Measurements from ENCODE around the gene DLEC1. TPM values are rescaled to one million over a fixed set of nuclear protein-coding genes. Genes with fewer than 3 reads are reported as not detected.
"Not testable (repeated sequence)": the region's sequence is repeated elsewhere in the genome, so short reads cannot be mapped to it uniquely, and the experiment has no call there.

The DLEC1 gene
- total and polyA plus RNA-seq, 4 experiments from 2014 or later = 0.49 to 15.1 (median 7.3) TPM

DNA sequence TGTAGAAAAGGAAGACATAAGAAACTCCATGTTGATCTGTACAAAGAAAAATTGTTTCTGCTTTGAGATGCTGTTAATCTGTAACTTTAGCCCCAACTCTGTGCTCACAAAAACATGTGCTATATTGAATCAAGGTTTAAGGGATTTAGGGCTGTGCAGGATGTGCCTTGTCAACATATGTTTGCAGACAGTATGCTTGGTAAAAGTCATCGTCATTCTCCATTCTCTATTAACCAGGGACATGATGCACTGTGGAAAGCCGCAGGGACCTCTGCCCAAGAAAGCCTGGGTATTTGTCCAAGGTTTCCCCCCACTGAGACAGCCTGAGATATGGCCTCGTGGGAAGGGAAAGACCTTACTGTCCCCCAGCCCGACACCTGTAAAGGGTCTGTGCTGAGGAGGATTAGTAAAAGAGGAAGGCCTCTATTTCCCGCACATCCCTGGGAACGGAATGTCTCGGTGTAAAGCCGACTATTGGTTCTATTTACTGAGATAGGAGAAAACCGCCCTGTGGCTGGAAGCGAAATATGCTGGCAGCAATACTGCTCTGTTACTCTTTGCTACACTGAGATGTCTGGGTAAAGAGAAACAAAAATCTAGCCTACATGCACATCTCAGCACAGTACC is 95.6 kb downstream of the DLEC1 start:
- Histone ChIP-seq H3K36me3 (ENCODE audit: insufficient read depth, low read length) (peaks cover 36% of the 10 kb centered on the region), H3K4me1 (ENCODE audit: insufficient read depth, low read length) (peaks cover 64% of the 10 kb centered on the region)
- H3K4me1 Mint-ChIP-seq = peaks cover 38 to 74% (median 53%) of the 10 kb centered on the region in 4 donors

DNA sequence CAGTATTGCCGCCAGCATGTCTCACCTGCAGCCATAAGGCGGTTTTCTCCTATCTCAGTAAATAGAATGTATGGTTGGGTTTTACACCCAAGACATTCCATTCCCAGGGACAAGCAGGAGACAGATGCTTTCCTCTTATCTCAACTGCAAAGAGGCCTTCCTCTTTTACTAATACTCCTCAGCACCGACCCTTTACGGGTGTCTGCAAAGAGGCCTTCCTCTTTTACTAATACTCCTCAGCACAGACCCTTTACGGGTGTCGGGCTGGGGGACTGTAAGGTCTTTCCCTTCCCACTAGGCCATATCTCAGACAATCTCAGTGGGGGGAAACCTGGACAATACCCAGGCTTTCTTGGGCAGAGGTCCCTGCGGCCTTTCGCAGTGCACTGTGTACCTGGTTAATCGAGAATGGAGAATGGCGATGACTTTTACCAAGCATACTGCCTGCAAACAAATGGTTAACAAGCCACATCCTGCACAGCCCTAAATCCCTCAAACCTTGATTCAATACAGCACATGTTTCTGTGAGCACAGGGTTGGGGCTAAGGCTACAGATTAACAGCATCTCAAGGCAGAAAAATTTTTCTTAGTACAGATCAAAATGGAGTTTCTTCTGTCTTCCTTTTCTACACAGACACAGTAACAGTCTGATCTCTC is 96.7 kb downstream of the DLEC1 start:
- intact Hi-C loops (cut with micrococcal nuclease) = loop anchor here (1.0 to 10.0 kb wide), 6 partner anchors 77 to 1269 kb away; partner anchors contain the start of genes ACVR2B, EXOG, RPSA and XYLB
- H3K4me1 ChIP-seq (ENCODE audit: insufficient read depth, low read length) = peaks cover 75% of the 10 kb centered on the region
- ChIA-PET CTCF (ENCODE audit: partially characterized antibody) (interaction anchor here (1.0 to 1.9 kb wide), 3 partner anchors 28 to 32 kb away, joined by 3 to 8 read pairs (median 8); partner anchors contain the start of gene OXSR1), POLR2A (ENCODE audit: partially characterized antibody) (interaction anchor here (1.2 to 8.4 kb wide), 7 partner anchors 16 to 1143 kb away, joined by 4 to 255 read pairs (median 9); partner anchors contain the start of genes DLEC1, EPM2AIP1 and OXSR1)
- peak overlapping the region; percentile 86 for H3K27ac ChIP-seq (ENCODE audit: low read depth, low read length)
- peaks cover 43 to 85% (median 60%) of the 10 kb centered on the region in 4 donors for H3K4me1 Mint-ChIP-seq
- not testable (repeated sequence) for H3K27me3 ChIP-seq (ENCODE audit: insufficient read depth, low read length); H3K9me3 ChIP-seq (ENCODE audit: control insufficient read depth in 1 of 2, low read length in 2 of 2); H3K9me3 Mint-ChIP-seq; H3K27me3 Mint-ChIP-seq
- H3K4me3 Mint-ChIP-seq = peak overlapping the region; percentile 90 to 100 (median 97)
- peaks cover 12 to 74% of the 10 kb centered on the region in 2 donors for H3K36me3 Mint-ChIP-seq
- H3K4me3 ChIP-seq (ENCODE audit: low read length in 2 of 2) = peak overlapping the region; percentile 57 to 95
- DNase-seq = peak; percentile 42 to 70 (median 60)
- peaks cover 28% of the 10 kb centered on the region for H3K36me3 ChIP-seq (ENCODE audit: insufficient read depth, low read length)
- H3K27ac Mint-ChIP-seq = peak overlapping the region; percentile 88 to 96 (median 92)

More for the DNA sequence above, 95.6 kb downstream of the DLEC1 start:
- intact Hi-C loops (cut with micrococcal nuclease) = loop anchor here (5.0 to 10.0 kb wide), 5 partner anchors 78 to 1270 kb away; partner anchors contain the start of genes ACVR2B, RPSA and XYLB
- POLR2A ChIA-PET (ENCODE audit: partially characterized antibody) = interaction anchor here (2.5 kb wide), 1 partner anchor 30 kb away, joined by 9 read pairs; the partner anchor contains the start of gene OXSR1
- H3K9me3 Mint-ChIP-seq; H3K9me3 ChIP-seq (ENCODE audit: control insufficient read depth in 1 of 2, low read length in 2 of 2); H3K27ac ChIP-seq (ENCODE audit: low read depth, low read length); H3K27me3 Mint-ChIP-seq; DNase-seq; H3K4me3 ChIP-seq (ENCODE audit: low read length in 2 of 2); H3K27me3 ChIP-seq (ENCODE audit: insufficient read depth, low read length): not testable (repeated sequence)
- peaks cover 19 to 77% of the 10 kb centered on the region in 2 donors for H3K36me3 Mint-ChIP-seq
- H3K4me3 Mint-ChIP-seq = peak overlapping the region in 6 of 8 donors; percentile 91 to 99 (median 97)
- CTCF ChIA-PET (ENCODE audit: partially characterized antibody) = interaction anchor here (3.7 kb wide), 1 partner anchor 15 kb away, joined by 12 read pairs; no protein-coding TSS in a partner anchor
- peak overlapping the region; percentile 39 to 96 (median 91) for H3K27ac Mint-ChIP-seq

DNA sequence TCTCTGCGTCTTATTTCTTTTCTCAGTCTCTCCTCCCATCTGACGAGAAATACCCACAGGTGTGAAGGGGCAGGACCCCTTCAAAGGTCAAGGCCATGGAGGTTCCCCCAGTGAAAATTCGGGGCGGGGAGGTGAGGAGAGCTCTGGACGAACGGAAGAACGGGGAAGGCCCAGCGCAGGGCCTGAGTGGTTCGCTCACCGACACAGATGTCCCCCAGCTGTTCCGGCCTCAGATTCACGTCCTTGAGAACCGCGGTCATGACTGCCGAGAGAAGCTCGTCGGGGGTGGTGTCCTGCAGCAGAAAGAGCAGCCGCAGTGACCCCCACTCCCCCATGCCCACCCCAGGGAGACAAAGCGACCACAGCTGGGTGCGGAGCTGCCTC is 97.4 kb downstream of the DLEC1 start:
- H3K27ac ChIP-seq (ENCODE audit: low read depth, low read length) = peak overlapping the region; percentile 86
- Mint-ChIP-seq H3K4me1 (peaks cover 47 to 90% (median 66%) of the 10 kb centered on the region in 4 donors), H3K36me3 (peaks cover 14 to 77% of the 10 kb centered on the region in 2 donors), H3K9me3 (no peaks in the 10 kb centered on the region), H3K27me3 (no peaks in the 10 kb centered on the region), H3K4me3 (peak overlapping the region; percentile 90 to 100 (median 97)), H3K27ac (peak overlapping the region; percentile 88 to 95 (median 92))
- POLR2A ChIA-PET (ENCODE audit: partially characterized antibody) = interaction anchor here (0.9 to 8.4 kb wide), 15 partner anchors 7 to 1144 kb away, joined by 3 to 255 read pairs (median 7); partner anchors contain the start of genes DLEC1, EPM2AIP1, OXSR1 and PLCD1
- H3K4me3 ChIP-seq (ENCODE audit: low read length in 2 of 2) = peak overlapping the region; percentile 92 to 95
- H3K27me3 ChIP-seq (ENCODE audit: insufficient read depth, low read length) = no peaks in the 10 kb centered on the region
- intact Hi-C loops (cut with micrococcal nuclease) = loop anchor here (1.0 to 10.0 kb wide), 6 partner anchors 76 to 1268 kb away; partner anchors contain the start of genes ACVR2B, EXOG, RPSA and XYLB
- CTCF ChIA-PET (ENCODE audit: partially characterized antibody) = interaction anchor here (1.0 to 1.9 kb wide), 5 partner anchors 21 to 210 kb away, joined by 3 to 8 read pairs (median 5); partner anchors contain the start of genes OXSR1 and XYLB
- no peaks in the 10 kb centered on the region for H3K9me3 ChIP-seq (ENCODE audit: control insufficient read depth in 1 of 2, low read length in 2 of 2)
- peak in 1 of 5 donors; percentile 17 for DNase-seq
- H3K36me3 ChIP-seq (ENCODE audit: insufficient read depth, low read length) = peaks cover 27% of the 10 kb centered on the region
- H3K4me1 ChIP-seq (ENCODE audit: insufficient read depth, low read length) = peaks cover 81% of the 10 kb centered on the region

DNA sequence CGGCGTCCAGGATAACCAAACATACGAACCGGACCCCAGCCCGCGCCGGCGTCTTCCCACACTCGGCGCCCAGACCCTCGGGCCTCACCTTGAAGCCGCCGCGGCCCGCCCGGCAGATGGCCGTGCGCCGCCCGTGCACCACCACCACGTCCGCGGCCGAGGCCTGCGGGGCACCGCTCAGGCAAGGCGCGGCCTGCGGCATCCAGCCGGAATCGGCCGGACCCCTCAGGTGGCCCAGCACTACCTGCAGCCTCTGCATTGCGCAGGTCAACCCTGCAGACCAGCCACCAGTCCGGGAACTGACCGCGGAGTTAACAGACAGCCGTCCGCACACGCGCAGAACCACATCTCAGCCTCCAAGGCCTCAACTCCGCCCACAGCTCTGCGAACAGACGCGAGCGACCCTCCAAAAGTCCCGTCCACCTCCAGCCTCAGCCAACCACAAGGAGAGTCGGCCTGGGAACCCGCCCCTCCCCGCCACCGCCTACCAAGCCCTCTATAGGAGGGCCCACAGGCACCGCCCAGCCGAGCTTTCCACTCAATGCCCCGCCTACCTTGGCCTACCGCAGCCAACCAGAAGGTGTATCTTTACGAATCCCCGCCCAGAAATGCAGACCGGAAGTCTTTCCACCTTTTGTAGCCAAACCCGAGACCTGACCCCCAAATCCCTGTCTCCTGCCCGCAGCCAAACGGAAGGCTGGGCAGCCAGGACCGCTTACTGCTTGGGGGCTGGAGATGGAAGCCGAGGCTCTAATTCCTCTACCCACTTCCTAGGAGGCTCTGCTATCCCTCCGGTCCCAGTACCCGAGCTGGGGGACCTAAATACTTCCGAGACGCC is 98.0 kb downstream of the DLEC1 start, which contains the start of gene ACAA1:
Gene ACAA1 (minus strand): TSS at position 351 of the 838 bp plus-strand sequence. CDS start 92 bp downstream, at position 259.
- CTCF ChIA-PET (ENCODE audit: partially characterized antibody) = interaction anchor here (0.8 to 1.9 kb wide), 8 partner anchors 9 to 209 kb away, joined by 3 to 8 read pairs (median 4); partner anchors contain the start of genes DLEC1, OXSR1 and XYLB
- peak within 1 kb of the TSS; percentile 88 to 100 (median 98) for H3K27ac Mint-ChIP-seq
- H3K27me3 Mint-ChIP-seq = no peaks in the 10 kb centered on the region
- peaks cover 47 to 87% (median 68%) of the 10 kb centered on the region in 4 donors for H3K4me1 Mint-ChIP-seq
- Histone ChIP-seq H3K9me3 (ENCODE audit: control insufficient read depth in 1 of 2, low read length in 2 of 2) (no peaks in the 10 kb centered on the region), H3K36me3 (ENCODE audit: insufficient read depth, low read length) (peaks cover 28% of the 10 kb centered on the region), H3K4me1 (ENCODE audit: insufficient read depth, low read length) (peaks cover 78% of the 10 kb centered on the region), H3K27me3 (ENCODE audit: insufficient read depth, low read length) (no peaks in the 10 kb centered on the region), H3K4me3 (ENCODE audit: low read length in 2 of 2) (peak within 1 kb of the TSS; percentile 92 to 95), H3K27ac (ENCODE audit: low read depth, low read length) (peak within 1 kb of the TSS; percentile 86)
- peak within 1 kb of the TSS; percentile 92 to 100 (median 98) for H3K4me3 Mint-ChIP-seq
- intact Hi-C loops (cut with micrococcal nuclease) = loop anchor here (1.0 to 10.0 kb wide), 8 partner anchors 15 to 1268 kb away; partner anchors contain the start of genes ACVR2B, EXOG, OXSR1 and RPSA
- peaks cover 13 to 77% of the 10 kb centered on the region in 2 donors for H3K36me3 Mint-ChIP-seq
- peak; percentile 92 to 98 (median 94) for DNase-seq
- H3K9me3 Mint-ChIP-seq = no peaks in the 10 kb centered on the region
- POLR2A ChIA-PET (ENCODE audit: partially characterized antibody) = interaction anchor here (0.6 to 8.4 kb wide), 24 partner anchors 8 to 1144 kb away, joined by 3 to 255 read pairs (median 4); partner anchors contain the start of genes DLEC1, EPM2AIP1, EXOG and OXSR1

DNA sequence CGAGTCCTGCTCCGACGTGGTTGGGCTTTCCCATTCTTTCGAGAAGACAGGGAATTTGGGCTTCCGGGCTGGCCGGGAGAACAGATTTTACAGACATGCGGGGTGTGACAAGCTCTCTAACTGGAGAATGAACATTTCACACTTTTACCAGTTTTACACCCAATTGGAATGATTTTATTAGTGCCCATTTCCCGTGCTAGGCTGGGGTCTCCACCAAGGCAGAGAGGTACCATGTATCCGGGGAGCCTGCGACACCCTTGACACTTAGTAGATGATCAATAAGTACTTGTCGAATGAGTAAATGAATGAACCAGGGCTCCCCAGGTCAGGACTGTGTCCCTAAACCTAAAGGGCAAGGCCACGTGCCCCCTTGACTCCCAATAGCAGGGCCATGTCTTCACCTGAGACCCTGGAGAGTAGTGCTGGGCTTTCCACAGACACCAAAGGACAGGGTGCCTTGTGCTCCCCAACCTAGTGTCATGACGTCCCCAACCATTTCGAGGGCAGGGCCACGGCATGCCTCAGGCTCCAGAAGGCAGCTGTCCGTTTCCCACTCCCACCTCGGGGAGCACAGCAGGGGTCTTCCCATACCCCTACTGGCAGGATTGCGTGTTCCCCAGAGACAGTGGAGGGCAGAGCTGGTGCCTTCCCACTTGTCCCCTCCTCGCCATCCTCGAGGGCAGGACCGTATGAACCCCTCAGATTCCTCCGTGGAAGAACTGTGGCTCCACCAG is 98.8 kb downstream of the DLEC1 start:
- Mint-ChIP-seq H3K27me3 (no peaks in the 10 kb centered on the region), H3K9me3 (no peaks in the 10 kb centered on the region)
- peak overlapping the region; percentile 92 to 95 for H3K4me3 ChIP-seq (ENCODE audit: low read length in 2 of 2)

More for the DNA sequence above, 98.8 kb downstream of the DLEC1 start:
- Histone ChIP-seq H3K36me3 (ENCODE audit: insufficient read depth, low read length) (peaks cover 27% of the 10 kb centered on the region), H3K27me3 (ENCODE audit: insufficient read depth, low read length) (no peaks in the 10 kb centered on the region), H3K27ac (ENCODE audit: low read depth, low read length) (peak overlapping the region; percentile 86), H3K9me3 (ENCODE audit: control insufficient read depth in 1 of 2, low read length in 2 of 2) (no peaks in the 10 kb centered on the region), H3K4me1 (ENCODE audit: insufficient read depth, low read length) (peaks cover 70% of the 10 kb centered on the region)
- peak; percentile 11 to 56 (median 17) for DNase-seq
- Mint-ChIP-seq H3K27ac (peak overlapping the region; percentile 88 to 100 (median 98)), H3K4me3 (peak overlapping the region; percentile 91 to 100 (median 98)), H3K4me1 (peaks cover 45 to 85% (median 66%) of the 10 kb centered on the region in 4 donors), H3K36me3 (peaks cover 16 to 77% of the 10 kb centered on the region in 2 donors)
- intact Hi-C loops (cut with micrococcal nuclease) = loop anchor here (1.0 to 10.0 kb wide), 7 partner anchors 15 to 1267 kb away; partner anchors contain the start of genes ACVR2B, EXOG, OXSR1 and RPSA
- POLR2A ChIA-PET (ENCODE audit: partially characterized antibody) = interaction anchor here (0.7 to 8.4 kb wide), 23 partner anchors 9 to 383 kb away, joined by 3 to 255 read pairs (median 4); partner anchors contain the start of genes DLEC1, EXOG, OXSR1 and PLCD1
- CTCF ChIA-PET (ENCODE audit: partially characterized antibody) = interaction anchor here (0.8 to 1.9 kb wide), 7 partner anchors 10 to 208 kb away, joined by 3 to 8 read pairs (median 4); partner anchors contain the start of genes DLEC1, OXSR1 and XYLB

All from CD4-positive, alpha-beta memory T cell (primary cell).